PC-3 (cell line): Measurements from ENCODE around the gene TM2D1. TPM values are rescaled to one million over a fixed set of nuclear protein-coding genes. Genes with fewer than 3 reads are reported as not detected.

ENCODE experiments used
- ATAC-seq: fragments of 200-7000 bp; cut with Tn5 transposase; 2 replicates; pipeline ENCODE4 v1.9.1; 2020; ENCODE audit warnings: mild to moderate bottlenecking, moderate library complexity
- BruUV-seq: library from RNA; stranded (reverse); fragments of 400-500 nt; replicated peaks from 2 replicates; lab custom pipeline; 2021; lab: Mats Ljungman, UMichigan
- CTCF ChIA-PET: fragments of 300-600 bp; sonication (Branson Sonifier 250); formaldehyde crosslinking; loops from one replicate; lab custom pipeline; 2022; ENCODE audit warnings: antibody characterized with exemption; lab: Charles Lee
- POLR2A ChIA-PET: fragments of 300-600 bp; sonication (Branson Sonifier 250); formaldehyde crosslinking; loops from one replicate; lab custom pipeline; 2022; ENCODE audit warnings: antibody characterized with exemption; ENCODE audit not compliant: unreplicated experiment; lab: Charles Lee
- DNase-seq: peaks from one replicate; pipeline ENCODE4 v3.0.0-alpha.2; 2015
- H2AFZ ChIP-seq: fragments of 300-600 bp; sonication (generic); 2 replicates; pipeline ENCODE4 v1.6.0; 2016; ENCODE audit warnings: antibody characterized with exemption, low read length
- H3F3A ChIP-seq: fragments of 300-600 bp; sonication (generic); one replicate; pipeline ENCODE4 v1.6.0; 2017; ENCODE audit warnings: antibody characterized with exemption, low read length, control low read depth, mild to moderate bottlenecking; ENCODE audit not compliant: unreplicated experiment
- H3K27ac ChIP-seq: fragments of 300-600 bp; sonication (generic); 2 replicates; pipeline ENCODE4 v1.5.1; 2016; ENCODE audit warnings: mild to moderate bottlenecking, low read length
- H3K27me3 ChIP-seq: fragments of 300-600 bp; sonication (generic); 2 replicates; pipeline ENCODE4 v1.6.1; 2016; ENCODE audit warnings: low read length, mixed read lengths
- H3K36me3 ChIP-seq: fragments of 300-600 bp; sonication (generic); 2 replicates; pipeline ENCODE4 v1.6.1; 2016; ENCODE audit warnings: low read depth, mixed run types, low read length, mixed read lengths
- H3K4me1 ChIP-seq: fragments of 300-600 bp; sonication (generic); 2 replicates; pipeline ENCODE4 v1.5.1; 2016; ENCODE audit warnings: low read length; ENCODE audit not compliant: insufficient read depth
- H3K4me2 ChIP-seq: fragments of 300-600 bp; sonication (generic); 2 replicates; pipeline ENCODE4 v1.6.0; 2016; ENCODE audit warnings: low read length
- H3K4me3 ChIP-seq: fragments of 300-600 bp; sonication (generic); 2 replicates; pipeline ENCODE4 v1.5.1; 2016; ENCODE audit warnings: mild to moderate bottlenecking, low read length, mixed read lengths
- H3K79me2 ChIP-seq: fragments of 300-600 bp; sonication (generic); 2 replicates; pipeline ENCODE4 v1.6.1; 2017; ENCODE audit warnings: low read length, mixed read lengths
- H3K9ac ChIP-seq: fragments of 300-600 bp; sonication (generic); 2 replicates; pipeline ENCODE4 v1.6.0; 2016; ENCODE audit warnings: mild to moderate bottlenecking, low read length
- H3K9me2 ChIP-seq: fragments of 300-600 bp; sonication (generic); replicated peaks from 2 replicates; pipeline ENCODE4 v1.6.1; 2016; ENCODE audit warnings: mixed run types, low read length, mixed read lengths
- H3K9me3 ChIP-seq: fragments of 300-600 bp; sonication (generic); 2 replicates; pipeline ENCODE4 v1.6.1; 2016; ENCODE audit warnings: low read length, mixed read lengths
- H4K20me1 ChIP-seq: fragments of 300-600 bp; sonication (generic); 2 replicates; pipeline ENCODE4 v1.6.1; 2016; ENCODE audit warnings: low read length, mixed read lengths
- EZH2 ChIP-seq: fragments of 300-600 bp; sonication (generic); IDR thresholded peaks from one replicate; pipeline ENCODE4 v1.6.1; 2017; ENCODE audit warnings: antibody characterized with exemption, mild to moderate bottlenecking, low read length; ENCODE audit not compliant: unreplicated experiment
- EZH2phosphoT487 ChIP-seq: fragments of 300-600 bp; sonication (generic); IDR thresholded peaks from 2 replicates; pipeline ENCODE4 v1.6.1; 2018; ENCODE audit warnings: mild to moderate bottlenecking, antibody characterized with exemption, low read length, borderline replicate concordance
- intact Hi-C: fragments of 100-400 bp; cut with micrococcal nuclease; formaldehyde crosslinking; loops from 2 replicates; pipeline ENCODE4 v1.9.0; 2023
- total RNA-seq: library from RNA; depleted of rRNA; stranded (reverse); fragments of >200 nt; gene quantifications from 2 replicates; pipeline ENCODE4 v1.2.3, GENCODE V29; 2014
- TF ChIP-seq, protein P1 (sequence below): fragments of 300-600 bp; sonication (generic); conservative IDR thresholded peaks from 2 replicates; pipeline ENCODE4 v1.5.1; 2017; ENCODE audit warnings: antibody characterized with exemption, low read depth, mild to moderate bottlenecking, low read length

The TM2D1 gene
- total RNA-seq, 1 experiment from 2014 or later, result 48.0 TPM

DNA sequence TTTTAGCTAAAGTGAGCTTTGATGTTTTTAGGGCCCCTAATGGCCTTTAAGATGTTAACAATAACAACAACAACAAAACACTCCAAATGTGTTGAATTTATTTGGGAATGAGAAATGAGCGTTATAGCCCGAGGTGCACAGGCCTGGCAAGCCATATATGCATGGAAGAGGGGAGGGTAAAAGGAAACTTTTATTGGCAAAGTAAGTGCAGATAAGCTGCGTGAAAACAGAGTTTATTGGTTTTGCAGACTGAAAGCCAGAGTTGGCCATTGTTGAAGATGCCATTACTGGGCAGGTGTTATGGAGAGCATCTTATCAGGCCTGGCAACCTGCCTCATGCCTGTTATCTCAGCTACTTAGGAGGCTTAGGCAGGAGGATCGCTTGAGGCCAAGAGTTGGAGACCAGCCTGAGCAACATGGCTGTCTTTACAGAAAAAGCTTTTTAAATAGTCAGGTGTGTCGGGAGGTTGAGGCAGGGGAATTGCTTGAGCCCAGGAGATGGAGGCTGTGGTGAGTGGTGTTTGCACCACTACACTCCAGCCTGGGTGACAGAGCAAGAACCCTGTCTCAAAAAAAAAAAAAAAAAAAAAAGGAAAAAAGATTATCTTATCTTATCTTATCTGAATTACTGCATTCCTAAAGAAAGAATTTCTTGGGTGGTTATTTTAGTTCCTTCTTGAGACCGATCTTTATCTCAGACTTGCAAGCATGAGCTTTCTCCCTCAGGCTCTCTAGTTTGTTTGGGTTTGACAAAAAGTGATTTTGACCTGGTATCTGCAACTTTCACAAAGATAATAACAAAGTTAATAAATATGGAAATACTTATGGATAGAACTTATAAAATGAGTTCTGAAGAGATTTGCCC, 19.0 kb upstream of the TM2D1 start:
- Histone ChIP-seq H3K9ac (0 out of 2 replicates have a peak overlapping the region, but pooled peaks have one; percentile 83), H3K4me1 (peaks cover 31% of the 10 kb centered on the region), H3F3A (no peaks in the 10 kb centered on the region), H3K4me3 (peak overlapping the region; percentile 90), H3K9me2 (no peaks in the 10 kb centered on the region), H4K20me1 (no peaks in the 10 kb centered on the region), H2AFZ (no peak overlapping the region), H3K9me3 (no peaks in the 10 kb centered on the region), H3K27ac (no peak overlapping the region), H3K36me3 (no peaks in the 10 kb centered on the region), H3K79me2 (peaks cover 62% of the 10 kb centered on the region), H3K4me2 (peak overlapping the region; percentile 92), H3K27me3 (no peaks in the 10 kb centered on the region)
- BruUV-seq, result no TSS peak
- intact Hi-C loops, result loop anchor here (2.0 kb wide), 1 partner anchor 19 kb away; the partner anchor contains the start of gene TM2D1
- TF ChIP-seq EZH2, result no peak
- no peak for TF ChIP-seq EZH2phosphoT487
- TF ChIP-seq, protein P1, sequence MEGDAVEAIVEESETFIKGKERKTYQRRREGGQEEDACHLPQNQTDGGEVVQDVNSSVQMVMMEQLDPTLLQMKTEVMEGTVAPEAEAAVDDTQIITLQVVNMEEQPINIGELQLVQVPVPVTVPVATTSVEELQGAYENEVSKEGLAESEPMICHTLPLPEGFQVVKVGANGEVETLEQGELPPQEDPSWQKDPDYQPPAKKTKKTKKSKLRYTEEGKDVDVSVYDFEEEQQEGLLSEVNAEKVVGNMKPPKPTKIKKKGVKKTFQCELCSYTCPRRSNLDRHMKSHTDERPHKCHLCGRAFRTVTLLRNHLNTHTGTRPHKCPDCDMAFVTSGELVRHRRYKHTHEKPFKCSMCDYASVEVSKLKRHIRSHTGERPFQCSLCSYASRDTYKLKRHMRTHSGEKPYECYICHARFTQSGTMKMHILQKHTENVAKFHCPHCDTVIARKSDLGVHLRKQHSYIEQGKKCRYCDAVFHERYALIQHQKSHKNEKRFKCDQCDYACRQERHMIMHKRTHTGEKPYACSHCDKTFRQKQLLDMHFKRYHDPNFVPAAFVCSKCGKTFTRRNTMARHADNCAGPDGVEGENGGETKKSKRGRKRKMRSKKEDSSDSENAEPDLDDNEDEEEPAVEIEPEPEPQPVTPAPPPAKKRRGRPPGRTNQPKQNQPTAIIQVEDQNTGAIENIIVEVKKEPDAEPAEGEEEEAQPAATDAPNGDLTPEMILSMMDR, result no peak
- DNase-seq (no peak), ATAC-seq (no peak)
- CTCF ChIA-PET, result no interaction called here
- POLR2A ChIA-PET, result interaction anchor here (0.7 kb wide), 1 partner anchor 551 kb away, joined by 3 read pairs; no protein-coding TSS in a partner anchor

DNA sequence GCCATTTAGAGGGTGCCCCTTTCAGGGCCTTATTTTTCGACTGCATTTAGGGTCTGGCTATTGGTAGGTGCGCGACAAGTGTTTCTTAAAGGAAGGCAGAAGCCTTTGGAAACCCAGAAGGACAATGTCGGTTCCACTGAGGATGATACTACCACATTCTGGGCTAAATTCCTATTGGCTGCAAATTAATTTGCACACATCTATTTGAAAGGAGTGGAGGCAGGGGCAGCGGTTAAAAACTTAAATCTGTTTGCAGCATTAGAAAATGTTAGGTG, 18.4 kb upstream of the TM2D1 start:
- no peak overlapping the region for H3K27ac ChIP-seq
- peaks cover 31% of the 10 kb centered on the region for H3K4me1 ChIP-seq
- H3K4me2 ChIP-seq, result peak overlapping the region; percentile 92
- peak overlapping the region; percentile 90 for H3K4me3 ChIP-seq
- peaks cover 56% of the 10 kb centered on the region for H3K79me2 ChIP-seq
- no peak for DNase-seq
- H2AFZ ChIP-seq, result 0 out of 2 replicates have a peak overlapping the region, but pooled peaks have one; percentile 73
- H3K9me2 ChIP-seq, result no peaks in the 10 kb centered on the region
- intact Hi-C loops, result loop anchor here (2.0 kb wide), 1 partner anchor 19 kb away; the partner anchor contains the start of gene TM2D1
- no peaks in the 10 kb centered on the region for H4K20me1 ChIP-seq
- H3K9me3 ChIP-seq, result no peaks in the 10 kb centered on the region
- CTCF ChIA-PET, result no interaction called here
- H3K36me3 ChIP-seq, result no peaks in the 10 kb centered on the region
- POLR2A ChIA-PET, result interaction anchor here (0.7 kb wide), 1 partner anchor 550 kb away, joined by 3 read pairs; no protein-coding TSS in a partner anchor
- H3F3A ChIP-seq, result no peaks in the 10 kb centered on the region
- no peak for ATAC-seq
- peak overlapping the region; percentile 83 for H3K9ac ChIP-seq
- no peaks in the 10 kb centered on the region for H3K27me3 ChIP-seq
- TSS peak; percentile 52 for BruUV-seq
- TF ChIP-seq EZH2 (no peak), EZH2phosphoT487 (no peak)
- TF ChIP-seq, protein P1, result no peak
